Endothelial cell of umbilical vein (primary cell): Measurements from ENCODE around the gene KCND2. TPM values are rescaled to one million over a fixed set of nuclear protein-coding genes. Genes with fewer than 3 reads are reported as not detected.

Experiments used
- BruUV-seq: library from RNA; stranded (reverse); fragments of 400-500 nt; replicated peaks from 2 replicates; lab custom pipeline; 2021; lab: Mats Ljungman, UMichigan
- CTCF ChIA-PET: fragments of 300-600, 350-600 bp; sonication (Branson Sonifier 250); formaldehyde crosslinking; loops from one replicate; lab custom pipeline; 2021; ENCODE audit warnings: antibody characterized with exemption, inconsistent platforms; lab: Charles Lee
- POLR2A ChIA-PET: fragments of 300-600, 350-600 bp; sonication (Branson Sonifier 250); formaldehyde crosslinking; loops from one replicate; lab custom pipeline; 2021; ENCODE audit warnings: antibody characterized with exemption, inconsistent platforms; lab: Charles Lee
- DNase-seq: peaks from one replicate; pipeline ENCODE4 v3.0.0-alpha.2; 2011; ENCODE audit warnings: low read depth, low spot score
- FAIRE-seq: peaks from 2 replicates; lab custom pipeline; 2011; peaks lifted over from hg19 to GRCh38; lab: Jason Lieb, UNC
- H2AFZ ChIP-seq: 2 replicates; pipeline ENCODE4 v1.6.0; 2012; ENCODE audit warnings: low read depth, low read length, control low read depth, inconsistent platforms
- H3K27ac ChIP-seq: 2 replicates; pipeline ENCODE4 v1.5.1; 2011; ENCODE audit warnings: low read depth, mild to moderate bottlenecking, control low read depth, low read length, moderate library complexity; ENCODE audit not compliant: insufficient read depth
- H3K27me3 ChIP-seq, 2 experiments: 2 replicates each; pipeline versions ENCODE4 v1.6.0 to v1.6.1; 2011; ENCODE audit warnings: low read length in 2 of 2, mixed read lengths in 1 of 2; ENCODE audit not compliant: control insufficient read depth in 2 of 2, insufficient read depth in 2 of 2
- H3K36me3 ChIP-seq, 2 experiments: 2 replicates in 1 of 2; 3 replicates in 1 of 2; pipeline ENCODE4 v1.5.1; 2011; ENCODE audit warnings: low read length in 2 of 2, mild to moderate bottlenecking in 1 of 2, moderate library complexity in 1 of 2; ENCODE audit not compliant: control insufficient read depth in 2 of 2, insufficient read depth in 2 of 2; ENCODE audit errors: extremely low read depth in 1 of 2
- H3K4me1 ChIP-seq: 3 replicates; pipeline ENCODE4 v1.5.1; 2011; ENCODE audit warnings: mild to moderate bottlenecking, low read length; ENCODE audit not compliant: control insufficient read depth, insufficient read depth; ENCODE audit errors: extremely low read depth
- H3K4me2 ChIP-seq: 2 replicates; pipeline ENCODE4 v1.6.1; 2011; ENCODE audit warnings: low read length, control low read depth, mixed read lengths; ENCODE audit not compliant: insufficient read depth
- H3K4me3 ChIP-seq, 3 experiments: fragments of 200-600 bp in 1 of 3; sonication (generic), shearing (Covaris generic) in 1 of 3; replicated peaks in 1 of 3; 2 replicates each; pipeline ENCODE4 v1.5.1; 2011 to 2016; ENCODE audit warnings: control low read depth in 3 of 3, low read length in 3 of 3, mild to moderate bottlenecking in 2 of 3, inconsistent platforms in 1 of 3, low read depth in 1 of 3, moderate library complexity in 1 of 3; ENCODE audit not compliant: insufficient read depth in 1 of 3
- H3K79me2 ChIP-seq: 2 replicates; pipeline ENCODE4 v1.6.0; 2012; ENCODE audit warnings: low read length, inconsistent platforms; ENCODE audit not compliant: control insufficient read depth, insufficient read depth
- H3K9ac ChIP-seq: replicated peaks from 2 replicates; pipeline ENCODE3; 2011; ENCODE audit warnings: low read length, control low read depth; ENCODE audit not compliant: insufficient read depth; ENCODE audit errors: extremely low read depth
- H3K9me1 ChIP-seq: replicated peaks from 3 replicates; pipeline ENCODE4 v1.6.0; 2011; ENCODE audit warnings: mild to moderate bottlenecking, low read length; ENCODE audit not compliant: control insufficient read depth, insufficient read depth; ENCODE audit errors: extremely low read depth
- H3K9me3 ChIP-seq: replicated peaks from 2 replicates; pipeline ENCODE4 v1.5.1; 2012; ENCODE audit warnings: low read length, inconsistent platforms; ENCODE audit not compliant: control insufficient read depth, insufficient read depth
- H4K20me1 ChIP-seq: replicated peaks from 2 replicates; pipeline ENCODE3; 2011; ENCODE audit warnings: mild to moderate bottlenecking, low read length; ENCODE audit not compliant: control insufficient read depth, insufficient read depth; ENCODE audit errors: extremely low read depth
- EZH2 ChIP-seq: IDR thresholded peaks from 2 replicates; pipeline ENCODE4 v1.6.1; 2012; ENCODE audit warnings: borderline replicate concordance, low read depth, mild to moderate bottlenecking, moderate library complexity, low read length, inconsistent platforms; ENCODE audit not compliant: severe bottlenecking
- FOS ChIP-seq: IDR thresholded peaks from 2 replicates; pipeline ENCODE4 v1.6.1; 2011; ENCODE audit warnings: mild to moderate bottlenecking, low read length, moderate library complexity, borderline replicate concordance; ENCODE audit not compliant: insufficient read depth
- GATA2 ChIP-seq: IDR thresholded peaks from 2 replicates; pipeline ENCODE4 v1.7.0; 2011; ENCODE audit warnings: low read depth, mild to moderate bottlenecking, moderate library complexity, mixed read lengths, low read length; ENCODE audit not compliant: insufficient read length, insufficient read depth
- JUN ChIP-seq: IDR thresholded peaks from 2 replicates; pipeline ENCODE4 v1.6.1; 2011; ENCODE audit warnings: borderline replicate concordance, low read depth; ENCODE audit not compliant: insufficient read length, insufficient read depth
- POLR2A ChIP-seq: IDR thresholded peaks from 2 replicates; pipeline ENCODE4 v1.6.1; 2012; ENCODE audit warnings: low read depth, mild to moderate bottlenecking, control low read depth, low read length
- POLR2AphosphoS5 ChIP-seq: IDR thresholded peaks from 2 replicates; pipeline ENCODE4 v1.6.1; 2012; ENCODE audit warnings: low read depth, mild to moderate bottlenecking, control low read depth, low read length, moderate library complexity; ENCODE audit not compliant: insufficient read depth
- dilution Hi-C: fragments of 300-500 bp; cut with MboI; formaldehyde crosslinking; loops from one replicate; pipeline ENCODE4 v1.15.0; 2019; ENCODE audit warnings: low sequenced_read_pairs; ENCODE audit not compliant: extremely low pct_ligation_motif_present
- intact Hi-C: fragments of 100-400 bp; cut with micrococcal nuclease; formaldehyde crosslinking; loops from one replicate; pipeline ENCODE4 v1.10.0; 2022
- polyA plus RNA-seq, 4 experiments: library from polyadenylated mRNA; depleted of rRNA in 3 of 4; stranded (reverse) in 3 of 4; unstranded in 1 of 4; fragments of >200 nt; gene quantifications; 2 replicates each; pipeline versions ENCODE4 v1.2.1 to v1.2.3, GENCODE V29; 2011 to 2012; ENCODE audit warnings: missing spikeins in 1 of 4
- total RNA-seq: library from RNA; stranded (reverse); gene quantifications from 2 replicates; pipeline ENCODE4 v1.2.3, GENCODE V29; 2021
- TF ChIP-seq, protein P1 (sequence below): IDR thresholded peaks from 2 replicates; pipeline ENCODE4 v1.6.1; 2011; ENCODE audit not compliant: insufficient read depth, insufficient read length
- TF ChIP-seq, protein P2 (sequence below), 2 donors: IDR thresholded peaks; 1 replicate in 1 of 2; 2 replicates in 1 of 2; pipeline ENCODE4 v1.5.1; 2011; ENCODE audit warnings: low read length in 2 of 2, mild to moderate bottlenecking in 2 of 2, moderate library complexity in 2 of 2, control low read depth in 1 of 2, inconsistent platforms in 1 of 2, low read depth in 1 of 2; ENCODE audit not compliant: insufficient read depth in 1 of 2; ENCODE audit errors: extremely low read depth in 1 of 2

Gene KCND2
- total and polyA plus RNA-seq, 2 donors (not counting 3 experiments of a cell fraction or from before 2014, with no cell fraction given) = not detected

DNA sequence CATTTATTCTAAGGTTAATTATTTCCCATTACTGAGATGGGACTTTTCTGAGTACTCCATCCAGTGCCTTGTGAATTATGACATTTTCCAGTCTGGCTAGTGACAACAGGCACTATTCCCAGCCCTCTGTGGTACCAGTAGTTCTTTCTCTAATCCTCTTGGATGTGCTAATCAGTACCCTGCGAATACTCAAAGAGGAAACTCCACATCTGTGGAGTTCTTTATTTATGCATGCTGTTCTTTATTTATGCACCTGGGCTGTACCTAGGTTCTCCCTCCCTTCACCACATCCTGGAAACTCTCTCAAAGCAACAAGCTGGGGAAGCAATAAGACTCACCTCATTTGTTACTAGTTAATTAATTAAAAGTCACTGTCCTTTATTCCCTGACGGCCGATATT is 501.5 kb downstream of the KCND2 start:
- no peaks in the 10 kb centered on the region for H3K9me1 ChIP-seq
- FAIRE-seq = no peak
- DNase-seq = no peak
- no peaks in the 10 kb centered on the region for H3K27me3 ChIP-seq
- no peak overlapping the region for H3K27ac ChIP-seq
- dilution Hi-C loops (no loop called here), intact Hi-C loops (no loop called here)
- no peak overlapping the region for H3K4me2 ChIP-seq
- H2AFZ ChIP-seq = no peak overlapping the region
- H3K9ac ChIP-seq = no peak overlapping the region
- ChIA-PET CTCF (interaction anchor here (0.8 kb wide), 1 partner anchor 99 kb away, joined by 3 read pairs; no protein-coding TSS in a partner anchor), POLR2A (no interaction called here)
- no peak overlapping the region for H3K4me3 ChIP-seq
- no peaks in the 10 kb centered on the region for H3K79me2 ChIP-seq
- no peaks in the 10 kb centered on the region for H3K9me3 ChIP-seq
- no TSS peak for BruUV-seq
- no peaks in the 10 kb centered on the region for H4K20me1 ChIP-seq
- TF ChIP-seq, protein P1, sequence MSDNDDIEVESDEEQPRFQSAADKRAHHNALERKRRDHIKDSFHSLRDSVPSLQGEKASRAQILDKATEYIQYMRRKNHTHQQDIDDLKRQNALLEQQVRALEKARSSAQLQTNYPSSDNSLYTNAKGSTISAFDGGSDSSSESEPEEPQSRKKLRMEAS = no peak
- TF ChIP-seq FOS = no peak
- no peak for TF ChIP-seq POLR2A
- TF ChIP-seq, protein P2, sequence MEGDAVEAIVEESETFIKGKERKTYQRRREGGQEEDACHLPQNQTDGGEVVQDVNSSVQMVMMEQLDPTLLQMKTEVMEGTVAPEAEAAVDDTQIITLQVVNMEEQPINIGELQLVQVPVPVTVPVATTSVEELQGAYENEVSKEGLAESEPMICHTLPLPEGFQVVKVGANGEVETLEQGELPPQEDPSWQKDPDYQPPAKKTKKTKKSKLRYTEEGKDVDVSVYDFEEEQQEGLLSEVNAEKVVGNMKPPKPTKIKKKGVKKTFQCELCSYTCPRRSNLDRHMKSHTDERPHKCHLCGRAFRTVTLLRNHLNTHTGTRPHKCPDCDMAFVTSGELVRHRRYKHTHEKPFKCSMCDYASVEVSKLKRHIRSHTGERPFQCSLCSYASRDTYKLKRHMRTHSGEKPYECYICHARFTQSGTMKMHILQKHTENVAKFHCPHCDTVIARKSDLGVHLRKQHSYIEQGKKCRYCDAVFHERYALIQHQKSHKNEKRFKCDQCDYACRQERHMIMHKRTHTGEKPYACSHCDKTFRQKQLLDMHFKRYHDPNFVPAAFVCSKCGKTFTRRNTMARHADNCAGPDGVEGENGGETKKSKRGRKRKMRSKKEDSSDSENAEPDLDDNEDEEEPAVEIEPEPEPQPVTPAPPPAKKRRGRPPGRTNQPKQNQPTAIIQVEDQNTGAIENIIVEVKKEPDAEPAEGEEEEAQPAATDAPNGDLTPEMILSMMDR (IDR thresholded peaks at IDR 0.05; ENCODE audit: extremely low read depth in 1 of 2, insufficient read depth in 1 of 2, low read depth in 1 of 2, low read length in 2 of 2) = no peak
- no peak for TF ChIP-seq POLR2AphosphoS5
- no peak for TF ChIP-seq GATA2
- TF ChIP-seq EZH2 = no peak
- no peak for TF ChIP-seq JUN
- no peaks in the 10 kb centered on the region for H3K36me3 ChIP-seq
- H3K4me1 ChIP-seq = no peaks in the 10 kb centered on the region
